Coronary artery (tissue), 2 donors: ENCODE results near the gene TUBB4A.

ENCODE experiments used
- DNase-seq: peaks from one replicate; pipeline ENCODE4 v3.0.0-alpha.2; 2017; ENCODE audit warnings: low spot score
- H3K27ac ChIP-seq, 2 donors: fragments of 200-600 bp; sonication (generic); one replicate each; pipeline ENCODE4 v1.5.1; 2016 to 2019
- H3K4me3 ChIP-seq: fragments of 200-600 bp; sonication (generic); 2 replicates; pipeline ENCODE4 v1.5.1; 2016; ENCODE audit warnings: mild to moderate bottlenecking, moderate library complexity
- TF ChIP-seq, protein P1 (sequence below): fragments of 200-600 bp; sonication (generic); IDR thresholded peaks from one replicate; pipeline ENCODE4 v1.5.1; 2019; ENCODE audit warnings: antibody characterized with exemption

The TUBB4A gene

DNA sequence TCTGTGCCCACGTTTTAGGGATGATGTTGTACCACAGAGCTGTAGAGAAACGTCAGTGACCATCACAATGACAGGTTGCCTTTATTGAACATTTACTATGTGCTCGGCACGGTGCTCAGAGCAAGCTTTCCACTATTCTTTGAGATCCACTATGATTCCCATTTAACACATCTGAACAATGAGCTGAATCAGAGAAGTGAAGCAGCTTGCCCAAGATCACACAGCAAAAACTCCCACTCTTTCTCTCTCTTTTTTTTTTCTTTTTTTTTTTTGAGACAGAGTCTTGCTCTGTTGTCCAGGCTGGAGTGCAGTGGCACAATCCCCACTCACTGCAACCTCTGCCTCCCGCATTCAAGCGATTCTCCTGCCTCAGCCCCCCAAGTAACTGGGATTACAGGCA lies 20.6 kb upstream of the TUBB4A start:
- DNase-seq, result no peak

DNA sequence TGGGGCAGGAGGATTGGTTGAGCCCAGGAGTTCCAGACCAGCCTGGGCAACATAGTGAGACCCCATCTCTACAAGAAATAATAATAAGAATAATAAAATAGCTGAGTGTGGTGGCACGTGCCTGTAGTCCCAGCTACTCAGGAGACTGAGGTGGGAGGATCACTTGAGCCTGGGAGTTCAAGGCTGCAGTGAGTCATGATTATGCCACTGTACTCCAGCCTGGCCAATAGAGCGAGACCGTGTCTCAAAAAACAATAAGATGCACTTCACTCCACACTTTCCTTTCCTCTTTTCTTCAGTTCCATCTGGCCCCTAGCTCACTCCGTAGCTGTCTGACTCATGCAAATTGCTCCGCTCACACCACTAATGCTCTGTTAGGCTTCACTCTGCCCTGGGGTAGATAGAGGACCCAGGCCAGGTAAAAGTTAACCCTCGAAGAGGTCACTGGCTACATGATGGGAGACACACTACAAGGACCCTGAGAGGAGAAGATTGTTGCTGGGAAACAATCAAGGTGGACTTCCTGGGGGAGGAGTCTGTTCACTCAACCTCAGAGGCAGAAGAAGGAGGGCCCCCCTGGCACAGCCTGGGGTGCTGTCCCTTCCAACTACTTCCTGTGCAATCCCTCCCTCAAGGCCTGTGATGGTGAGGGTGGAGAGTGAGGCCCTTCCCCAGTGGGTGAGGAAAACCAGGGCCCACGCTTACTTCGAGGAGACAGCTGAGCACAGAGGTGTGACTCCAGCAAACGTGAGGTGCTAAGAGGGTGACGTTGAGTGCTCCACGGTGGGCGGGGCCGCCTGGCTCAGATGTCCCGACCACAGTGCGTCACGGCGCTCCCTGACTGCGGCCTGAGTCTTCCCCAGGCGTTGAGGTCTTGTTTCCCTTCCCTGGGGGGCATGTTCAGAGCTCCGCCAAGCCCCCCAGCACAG lies 19.9 kb upstream of the TUBB4A start:
- H3K27ac ChIP-seq, result no peak overlapping the region
- no peak overlapping the region for H3K4me3 ChIP-seq
- DNase-seq, result no peak
- TF ChIP-seq, protein P1, sequence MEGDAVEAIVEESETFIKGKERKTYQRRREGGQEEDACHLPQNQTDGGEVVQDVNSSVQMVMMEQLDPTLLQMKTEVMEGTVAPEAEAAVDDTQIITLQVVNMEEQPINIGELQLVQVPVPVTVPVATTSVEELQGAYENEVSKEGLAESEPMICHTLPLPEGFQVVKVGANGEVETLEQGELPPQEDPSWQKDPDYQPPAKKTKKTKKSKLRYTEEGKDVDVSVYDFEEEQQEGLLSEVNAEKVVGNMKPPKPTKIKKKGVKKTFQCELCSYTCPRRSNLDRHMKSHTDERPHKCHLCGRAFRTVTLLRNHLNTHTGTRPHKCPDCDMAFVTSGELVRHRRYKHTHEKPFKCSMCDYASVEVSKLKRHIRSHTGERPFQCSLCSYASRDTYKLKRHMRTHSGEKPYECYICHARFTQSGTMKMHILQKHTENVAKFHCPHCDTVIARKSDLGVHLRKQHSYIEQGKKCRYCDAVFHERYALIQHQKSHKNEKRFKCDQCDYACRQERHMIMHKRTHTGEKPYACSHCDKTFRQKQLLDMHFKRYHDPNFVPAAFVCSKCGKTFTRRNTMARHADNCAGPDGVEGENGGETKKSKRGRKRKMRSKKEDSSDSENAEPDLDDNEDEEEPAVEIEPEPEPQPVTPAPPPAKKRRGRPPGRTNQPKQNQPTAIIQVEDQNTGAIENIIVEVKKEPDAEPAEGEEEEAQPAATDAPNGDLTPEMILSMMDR, result no peak

More for the DNA sequence above, 20.6 kb upstream of the TUBB4A start:
- H3K27ac ChIP-seq, result no peak overlapping the region
- TF ChIP-seq, protein P1, result no peak
- H3K4me3 ChIP-seq, result no peak overlapping the region

DNA sequence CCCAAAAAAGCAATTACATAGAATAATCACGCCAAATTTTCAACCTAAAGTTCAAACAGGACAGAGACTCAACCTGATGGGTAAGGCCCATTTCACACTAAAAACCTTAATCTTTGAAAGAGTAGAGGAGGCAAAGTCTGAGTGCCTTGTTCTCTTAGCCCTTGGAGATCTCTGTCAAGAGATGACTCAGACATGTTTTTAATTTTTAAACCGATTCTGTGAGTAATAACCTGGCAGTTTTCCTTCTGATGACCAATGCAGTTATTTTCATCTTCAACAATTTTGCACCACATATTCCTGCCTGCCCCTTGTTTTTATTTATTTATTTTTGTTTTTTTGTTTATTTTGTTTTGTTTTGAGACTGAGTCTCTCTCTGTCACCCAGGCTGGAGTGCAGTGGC lies 17.2 kb upstream of the TUBB4A start:
- Histone ChIP-seq H3K4me3 (no peak overlapping the region), H3K27ac (no peak overlapping the region)
- TF ChIP-seq, protein P1, result no peak
- no peak for DNase-seq

DNA sequence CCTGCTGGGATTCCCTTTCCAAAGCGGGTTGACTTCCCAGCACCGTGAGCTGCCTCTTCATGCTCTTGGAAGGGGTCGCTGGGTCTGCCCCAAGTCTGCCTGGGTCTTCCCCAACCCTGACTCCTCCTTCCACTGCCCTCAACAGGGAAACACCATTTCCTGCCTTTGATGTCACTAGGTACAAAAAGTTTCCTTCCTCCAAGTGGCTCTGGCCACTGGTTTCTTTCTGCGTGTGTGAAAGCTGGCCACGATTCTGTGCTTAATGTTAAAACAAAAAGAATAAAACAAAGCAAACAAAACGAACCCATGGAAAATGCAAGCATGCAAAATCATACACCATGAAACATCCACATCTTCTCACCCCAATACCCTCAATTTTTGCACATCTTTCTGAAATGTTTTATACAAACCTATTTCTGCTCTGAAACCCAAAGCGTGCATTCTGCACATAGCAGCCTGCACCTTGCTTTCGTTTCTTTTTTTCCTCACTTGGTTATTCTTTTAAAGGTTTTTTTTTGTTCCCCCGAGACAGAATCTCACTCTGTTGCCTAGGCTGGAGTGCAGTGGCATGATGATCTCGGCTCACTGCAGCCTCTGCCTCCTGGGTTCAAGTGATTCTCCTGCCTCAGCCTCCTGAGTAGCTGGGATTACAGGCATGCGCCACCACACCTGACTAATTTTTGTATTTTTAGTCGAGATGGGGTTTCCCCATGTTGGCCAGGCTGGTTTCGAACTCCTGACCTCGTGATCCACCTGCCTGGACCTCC lies 16.2 kb upstream of the TUBB4A start:
- TF ChIP-seq, protein P1, result no peak
- H3K27ac ChIP-seq, result no peak overlapping the region
- DNase-seq, result no peak
- no peak overlapping the region for H3K4me3 ChIP-seq

DNA sequence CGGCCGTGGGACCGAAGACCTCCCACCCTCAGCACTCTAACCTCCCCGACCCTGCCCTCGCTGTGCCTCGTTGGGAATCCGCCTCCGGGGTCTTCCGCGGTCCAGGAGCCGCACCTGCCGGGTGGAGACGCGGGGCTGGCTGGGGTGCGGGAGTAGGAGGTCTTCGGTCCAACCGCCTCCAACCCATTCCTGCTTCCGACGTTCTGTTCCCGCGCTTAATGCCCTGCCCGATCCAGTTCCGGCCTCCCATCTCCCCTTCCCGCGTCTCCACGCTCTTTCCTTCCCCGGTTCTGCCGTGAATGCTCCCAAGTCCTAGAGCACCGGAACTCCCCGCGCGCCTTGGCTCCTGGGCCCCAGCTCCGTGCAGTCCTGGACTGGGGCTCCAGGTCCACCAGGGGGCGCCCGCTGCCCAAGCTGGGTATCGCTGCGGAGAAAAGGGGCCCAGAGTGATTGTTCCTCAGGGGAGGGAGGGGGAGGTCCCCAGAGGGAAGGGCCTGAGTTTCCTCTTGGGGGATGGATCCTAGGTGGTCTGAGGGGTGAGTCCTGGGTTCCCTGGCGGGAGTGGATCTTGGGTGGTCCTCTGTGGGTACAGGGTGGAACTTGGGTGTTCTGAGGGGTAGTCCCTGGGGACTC lies 14.7 kb upstream of the TUBB4A start:
- Histone ChIP-seq H3K4me3 (peak overlapping the region; percentile 80), H3K27ac (peak overlapping the region; percentile 27 to 74)
- DNase-seq, result no peak
- TF ChIP-seq, protein P1, result peak; percentile 96

DNA sequence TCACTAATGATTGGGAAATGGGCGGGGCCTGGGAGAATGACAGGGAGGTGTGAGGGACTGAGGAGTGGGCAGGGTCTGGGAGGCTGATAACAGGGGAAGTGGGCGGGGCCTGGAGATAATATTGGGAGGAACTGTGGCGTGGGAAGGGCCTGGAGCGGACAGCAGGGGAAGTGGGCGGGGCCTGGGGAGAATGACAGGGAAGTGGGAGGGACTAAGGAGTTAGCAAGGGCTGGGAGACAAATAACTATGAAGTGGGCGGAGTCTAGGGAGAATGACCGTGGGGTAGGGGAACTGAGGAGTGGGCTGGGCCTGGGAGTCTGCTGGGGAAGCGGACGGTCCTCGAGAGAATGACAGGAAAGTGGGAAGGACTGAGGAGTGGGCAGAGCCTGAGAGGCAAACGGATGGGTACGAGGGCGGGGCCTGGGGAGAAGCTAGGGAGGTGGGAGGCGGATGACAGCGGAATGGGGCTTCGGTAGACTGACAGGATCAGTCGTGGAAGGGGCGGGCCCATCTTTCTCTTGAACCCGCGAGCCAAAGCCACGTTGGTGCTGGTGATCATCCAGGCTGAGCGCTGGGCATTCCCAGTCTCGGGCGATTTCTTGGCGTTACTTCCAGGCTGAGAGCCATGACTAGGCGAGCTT lies 14.0 kb upstream of the TUBB4A start:
- H3K4me3 ChIP-seq, result peak overlapping the region; percentile 80
- peak overlapping the region; percentile 27 to 74 for H3K27ac ChIP-seq
- TF ChIP-seq, protein P1, result no peak
- DNase-seq, result peak; percentile 86
